Memory B cell (primary cell): ENCODE results near the gene CPTP.

ENCODE experiments used
- ATAC-seq: fragments of 150-1000 bp; cut with Tn5 transposase; 2 replicates; pipeline ENCODE4 v1.10.0; 2021; ENCODE audit warnings: low read depth, mild to moderate bottlenecking, moderate library complexity
- DNase-seq, 2 donors: peaks; one replicate each; pipeline ENCODE4 v3.0.0; 2022; ENCODE audit warnings: low spot score in 2 of 2
- H3K27ac Mint-ChIP-seq: one replicate; pipeline ENCODE4 v1.8.0; 2022; ENCODE audit warnings: mild to moderate bottlenecking, moderate library complexity, mixed read lengths
- H3K27me3 Mint-ChIP-seq: one replicate; pipeline ENCODE4 v1.8.0; 2022; ENCODE audit warnings: mixed read lengths
- H3K36me3 Mint-ChIP-seq: one replicate; pipeline ENCODE4 v1.8.0; 2022; ENCODE audit warnings: mild to moderate bottlenecking, mixed read lengths
- H3K4me1 Mint-ChIP-seq: one replicate; pipeline ENCODE4 v1.8.0; 2022; ENCODE audit warnings: mixed read lengths
- H3K4me3 Mint-ChIP-seq: one replicate; pipeline ENCODE4 v1.8.0; 2022; ENCODE audit warnings: mild to moderate bottlenecking, moderate library complexity, mixed read lengths
- H3K9me3 Mint-ChIP-seq: one replicate; pipeline ENCODE4 v1.8.0; 2022; ENCODE audit warnings: mixed read lengths

The CPTP gene

GRCh38 chr1:1336931-1337792 is 12.6 kb downstream of the CPTP start:
- ATAC-seq, result no peak
- H3K36me3 Mint-ChIP-seq, result peaks cover 7% of the 10 kb centered on the region
- H3K4me3 Mint-ChIP-seq, result no peak overlapping the region
- H3K9me3 Mint-ChIP-seq, result no peaks in the 10 kb centered on the region
- H3K27me3 Mint-ChIP-seq, result no peaks in the 10 kb centered on the region
- DNase-seq, result no peak
- H3K4me1 Mint-ChIP-seq, result no peaks in the 10 kb centered on the region
- no peak overlapping the region for H3K27ac Mint-ChIP-seq

GRCh38 chr1:1337793-1338147 is 13.2 kb downstream of the CPTP start:
- Mint-ChIP-seq H3K27me3 (no peaks in the 10 kb centered on the region), H3K4me3 (no peak overlapping the region), H3K27ac (no peak overlapping the region), H3K9me3 (no peaks in the 10 kb centered on the region), H3K4me1 (no peaks in the 10 kb centered on the region), H3K36me3 (peaks cover 8% of the 10 kb centered on the region)
- ATAC-seq (peak; percentile 79), DNase-seq (no peak)

- ATAC-seq, result no peak
- DNase-seq, result no peak
- no peaks in the 10 kb centered on the region for H3K4me1 Mint-ChIP-seq
- H3K9me3 Mint-ChIP-seq, result no peaks in the 10 kb centered on the region
- H3K27ac Mint-ChIP-seq, result no peak overlapping the region
- no peak overlapping the region for H3K4me3 Mint-ChIP-seq
- H3K27me3 Mint-ChIP-seq, result no peaks in the 10 kb centered on the region
- peaks cover 9% of the 10 kb centered on the region for H3K36me3 Mint-ChIP-seq
Measured at GRCh38 chr1:1338278-1338677, 13.7 kb downstream of the CPTP start.

GRCh38 chr1:1340185-1340584 is 15.6 kb downstream of the CPTP start:
- ATAC-seq, result no peak
- H3K36me3 Mint-ChIP-seq, result peaks cover 9% of the 10 kb centered on the region
- no peaks in the 10 kb centered on the region for H3K27me3 Mint-ChIP-seq
- H3K4me1 Mint-ChIP-seq, result no peaks in the 10 kb centered on the region
- H3K9me3 Mint-ChIP-seq, result no peaks in the 10 kb centered on the region
- no peak overlapping the region for H3K4me3 Mint-ChIP-seq
- DNase-seq, result no peak
- no peak overlapping the region for H3K27ac Mint-ChIP-seq

- Mint-ChIP-seq H3K9me3 (no peaks in the 10 kb centered on the region), H3K27me3 (no peaks in the 10 kb centered on the region), H3K36me3 (peaks cover 9% of the 10 kb centered on the region), H3K4me3 (no peak overlapping the region), H3K4me1 (no peaks in the 10 kb centered on the region), H3K27ac (no peak overlapping the region)
- no peak for ATAC-seq
- DNase-seq, result no peak
Measured at GRCh38 chr1:1340791-1341548, 16.4 kb downstream of the CPTP start.

- H3K4me3 Mint-ChIP-seq, result no peak overlapping the region
- ATAC-seq (no peak), DNase-seq (no peak)
- no peaks in the 10 kb centered on the region for H3K9me3 Mint-ChIP-seq
- peaks cover 9% of the 10 kb centered on the region for H3K36me3 Mint-ChIP-seq
- no peak overlapping the region for H3K27ac Mint-ChIP-seq
- no peaks in the 10 kb centered on the region for H3K4me1 Mint-ChIP-seq
- no peaks in the 10 kb centered on the region for H3K27me3 Mint-ChIP-seq
Measured at GRCh38 chr1:1341549-1342021, 17.0 kb downstream of the CPTP start.

GRCh38 chr1:1342061-1342562 is 17.5 kb downstream of the CPTP start:
- H3K9me3 Mint-ChIP-seq, result no peaks in the 10 kb centered on the region
- peaks cover 5% of the 10 kb centered on the region for H3K4me1 Mint-ChIP-seq

GRCh38 chr1:1342584-1343115 is 18.0 kb downstream of the CPTP start:
- no peak for ATAC-seq
- Mint-ChIP-seq H3K27me3 (no peaks in the 10 kb centered on the region), H3K27ac (no peak overlapping the region), H3K9me3 (no peaks in the 10 kb centered on the region), H3K4me1 (peaks cover 8% of the 10 kb centered on the region), H3K4me3 (no peak overlapping the region), H3K36me3 (peaks cover 9% of the 10 kb centered on the region)
- DNase-seq, result no peak

More at GRCh38 chr1:1342061-1342562, 17.5 kb downstream of the CPTP start:
- no peak for DNase-seq
- H3K27me3 Mint-ChIP-seq, result no peaks in the 10 kb centered on the region
- no peak for ATAC-seq
- peaks cover 9% of the 10 kb centered on the region for H3K36me3 Mint-ChIP-seq
- no peak overlapping the region for H3K4me3 Mint-ChIP-seq
- no peak overlapping the region for H3K27ac Mint-ChIP-seq

GRCh38 chr1:1343811-1344421 is 19.3 kb downstream of the CPTP start:
- peaks cover 9% of the 10 kb centered on the region for H3K36me3 Mint-ChIP-seq
- H3K9me3 Mint-ChIP-seq, result no peaks in the 10 kb centered on the region
- no peak overlapping the region for H3K4me3 Mint-ChIP-seq
- H3K27me3 Mint-ChIP-seq, result no peaks in the 10 kb centered on the region
- H3K4me1 Mint-ChIP-seq, result peaks cover 8% of the 10 kb centered on the region
- DNase-seq (no peak), ATAC-seq (no peak)
- H3K27ac Mint-ChIP-seq, result no peak overlapping the region

GRCh38 chr1:1344655-1345361 is 20.2 kb downstream of the CPTP start:
- Mint-ChIP-seq H3K36me3 (peaks cover 9% of the 10 kb centered on the region), H3K4me1 (peaks cover 8% of the 10 kb centered on the region), H3K4me3 (no peak overlapping the region), H3K9me3 (no peaks in the 10 kb centered on the region), H3K27me3 (no peaks in the 10 kb centered on the region), H3K27ac (no peak overlapping the region)
- DNase-seq, result no peak
- no peak for ATAC-seq

GRCh38 chr1:1345384-1345783 is 20.8 kb downstream of the CPTP start:
- DNase-seq (no peak), ATAC-seq (no peak)
- Mint-ChIP-seq H3K27ac (no peak overlapping the region), H3K4me1 (peaks cover 8% of the 10 kb centered on the region), H3K4me3 (no peak overlapping the region), H3K27me3 (no peaks in the 10 kb centered on the region), H3K9me3 (no peaks in the 10 kb centered on the region), H3K36me3 (peaks cover 7% of the 10 kb centered on the region)

- Mint-ChIP-seq H3K27me3 (no peaks in the 10 kb centered on the region), H3K4me3 (no peak overlapping the region), H3K4me1 (peaks cover 8% of the 10 kb centered on the region), H3K27ac (no peak overlapping the region), H3K36me3 (peaks cover 5% of the 10 kb centered on the region), H3K9me3 (no peaks in the 10 kb centered on the region)
- ATAC-seq (no peak), DNase-seq (no peak)
Measured at GRCh38 chr1:1345860-1346500, 21.4 kb downstream of the CPTP start.

GRCh38 chr1:1346501-1346890 is 21.9 kb downstream of the CPTP start:
- Mint-ChIP-seq H3K36me3 (peaks cover 2% of the 10 kb centered on the region), H3K4me1 (peaks cover 8% of the 10 kb centered on the region), H3K4me3 (no peak overlapping the region), H3K27ac (no peak overlapping the region), H3K9me3 (no peaks in the 10 kb centered on the region), H3K27me3 (no peaks in the 10 kb centered on the region)
- DNase-seq (no peak), ATAC-seq (no peak)
